Testis (tissue), 2 donors: ENCODE measurements around the gene SLC2A9.

Source experiments
- POLR2A ChIP-seq: fragments of 450-650 bp; IDR thresholded peaks from one replicate; pipeline ENCODE4 v1.6.1; 2017; ENCODE audit warnings: antibody characterized with exemption, mild to moderate bottlenecking, moderate library complexity
- TF ChIP-seq, protein P1 (sequence below), 3 experiments: fragments of 450-650 bp in 2 of 3; fragments of 200-600 bp in 1 of 3; sonication (generic) in 1 of 3; IDR thresholded peaks; one replicate each; pipeline ENCODE4 v1.5.1; 2016 to 2019; ENCODE audit warnings: antibody characterized with exemption in 3 of 3, mild to moderate bottlenecking in 2 of 3, moderate library complexity in 1 of 3

DNA sequence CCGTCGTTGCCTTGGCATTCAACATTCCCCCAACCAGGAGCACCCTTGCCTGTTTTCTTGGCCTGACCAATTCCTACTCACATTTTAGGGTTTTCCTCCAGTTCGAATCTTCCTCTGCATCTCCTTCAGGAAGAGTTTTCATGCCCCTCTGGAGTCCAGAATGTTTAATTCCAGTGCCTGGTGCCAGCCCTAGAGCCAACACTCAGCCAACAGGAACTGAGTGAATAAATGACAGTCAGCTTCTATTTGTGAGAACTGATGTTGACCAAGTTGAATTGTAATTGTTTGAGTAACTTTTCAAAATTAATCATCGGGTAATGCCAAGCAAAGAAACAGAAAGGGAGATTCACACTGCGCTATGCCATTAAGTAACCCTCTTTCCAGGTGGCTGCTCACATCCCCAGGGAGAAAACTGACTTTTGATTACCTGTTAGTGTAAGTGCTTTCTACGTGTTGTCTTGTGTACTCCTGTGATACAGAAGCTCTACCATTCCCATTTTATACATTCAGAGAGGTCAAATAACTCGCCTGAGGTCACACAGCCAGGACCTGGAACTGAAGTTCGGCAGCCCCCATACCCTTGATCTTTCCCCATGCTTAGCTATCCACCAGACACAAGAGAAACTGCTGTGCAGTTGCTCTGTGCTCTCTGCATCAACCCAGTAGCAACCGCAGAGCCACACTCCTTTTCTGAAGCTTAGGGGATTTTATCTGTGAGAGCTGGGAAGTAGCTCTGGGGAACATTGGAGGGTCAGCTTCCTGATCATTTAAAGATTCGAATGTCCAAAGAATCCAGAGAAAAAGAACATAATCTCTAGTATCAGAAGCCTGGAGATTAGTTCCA, 19.0 kb upstream of the SLC2A9 start:
- no peak for TF ChIP-seq POLR2A
- TF ChIP-seq, protein P1, sequence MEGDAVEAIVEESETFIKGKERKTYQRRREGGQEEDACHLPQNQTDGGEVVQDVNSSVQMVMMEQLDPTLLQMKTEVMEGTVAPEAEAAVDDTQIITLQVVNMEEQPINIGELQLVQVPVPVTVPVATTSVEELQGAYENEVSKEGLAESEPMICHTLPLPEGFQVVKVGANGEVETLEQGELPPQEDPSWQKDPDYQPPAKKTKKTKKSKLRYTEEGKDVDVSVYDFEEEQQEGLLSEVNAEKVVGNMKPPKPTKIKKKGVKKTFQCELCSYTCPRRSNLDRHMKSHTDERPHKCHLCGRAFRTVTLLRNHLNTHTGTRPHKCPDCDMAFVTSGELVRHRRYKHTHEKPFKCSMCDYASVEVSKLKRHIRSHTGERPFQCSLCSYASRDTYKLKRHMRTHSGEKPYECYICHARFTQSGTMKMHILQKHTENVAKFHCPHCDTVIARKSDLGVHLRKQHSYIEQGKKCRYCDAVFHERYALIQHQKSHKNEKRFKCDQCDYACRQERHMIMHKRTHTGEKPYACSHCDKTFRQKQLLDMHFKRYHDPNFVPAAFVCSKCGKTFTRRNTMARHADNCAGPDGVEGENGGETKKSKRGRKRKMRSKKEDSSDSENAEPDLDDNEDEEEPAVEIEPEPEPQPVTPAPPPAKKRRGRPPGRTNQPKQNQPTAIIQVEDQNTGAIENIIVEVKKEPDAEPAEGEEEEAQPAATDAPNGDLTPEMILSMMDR (IDR thresholded peaks at IDR 0.05), result no peak
